H9 (cell line): ENCODE measurements around the gene SLC7A4. TPM values are rescaled to one million over a fixed set of nuclear protein-coding genes. Genes with fewer than 3 reads are reported as not detected.

Source experiments
- DNase-seq: peaks from one replicate; pipeline ENCODE4 v3.0.0-alpha.2; 2017
- H2AFZ ChIP-seq: one replicate; pipeline ENCODE4 v1.6.1; 2013; ENCODE audit warnings: mild to moderate bottlenecking, low read length, control low read depth, moderate library complexity
- H2AK5ac ChIP-seq: 2 replicates; pipeline ENCODE4 v1.6.1; 2013; ENCODE audit warnings: low read length, control low read depth, mixed read lengths; ENCODE audit not compliant: insufficient read length
- H2BK120ac ChIP-seq: one replicate; pipeline ENCODE4 v1.6.1; 2013; ENCODE audit warnings: low read depth, mild to moderate bottlenecking, low read length, control low read depth, inconsistent platforms; ENCODE audit not compliant: poor library complexity, severe bottlenecking
- H2BK12ac ChIP-seq: 2 replicates; pipeline ENCODE4 v1.6.1; 2013; ENCODE audit warnings: low read length, control low read depth, mixed read lengths, low read depth; ENCODE audit not compliant: insufficient read length
- H2BK15ac ChIP-seq: 2 replicates; pipeline ENCODE4 v1.6.1; 2013; ENCODE audit warnings: low read depth, low read length, control low read depth
- H2BK20ac ChIP-seq: one replicate; pipeline ENCODE4 v1.6.1; 2013; ENCODE audit warnings: low read depth, mild to moderate bottlenecking, low read length, control low read depth, inconsistent platforms; ENCODE audit not compliant: poor library complexity, severe bottlenecking
- H2BK5ac ChIP-seq: 2 replicates; pipeline ENCODE4 v1.6.1; 2013; ENCODE audit warnings: low read length, control low read depth, mixed read lengths; ENCODE audit not compliant: insufficient read length
- H3K14ac ChIP-seq: 2 replicates; pipeline ENCODE4 v1.6.1; 2013; ENCODE audit warnings: low read length, control low read depth; ENCODE audit not compliant: insufficient read depth
- H3K18ac ChIP-seq: 2 replicates; pipeline ENCODE4 v1.6.1; 2013; ENCODE audit warnings: low read depth, mild to moderate bottlenecking, mixed read lengths, low read length, control low read depth; ENCODE audit not compliant: insufficient read length
- H3K23ac ChIP-seq: 2 replicates; pipeline ENCODE4 v1.6.1; 2013; ENCODE audit warnings: low read length, control low read depth, mixed read lengths, low read depth; ENCODE audit not compliant: insufficient read length
- H3K23me2 ChIP-seq: 2 replicates; pipeline ENCODE4 v1.6.1; 2013; ENCODE audit warnings: low read depth, mild to moderate bottlenecking, mixed read lengths, low read length, control low read depth; ENCODE audit not compliant: insufficient read length, poor library complexity, severe bottlenecking
- H3K27ac ChIP-seq: 2 replicates; pipeline ENCODE4 v1.5.1; 2013; ENCODE audit warnings: low read length, control low read depth, mixed read lengths, low read depth; ENCODE audit not compliant: insufficient read length
- H3K27me3 ChIP-seq: 2 replicates; pipeline ENCODE4 v1.6.1; 2013; ENCODE audit warnings: low read length, control low read depth, inconsistent platforms; ENCODE audit not compliant: insufficient read depth
- H3K4ac ChIP-seq: 2 replicates; pipeline ENCODE4 v1.6.1; 2013; ENCODE audit warnings: low read depth, mild to moderate bottlenecking, control low read depth, inconsistent platforms, low read length, moderate library complexity
- H3K4me1 ChIP-seq: 2 replicates; pipeline ENCODE4 v1.6.1; 2013; ENCODE audit warnings: low read length, control low read depth, inconsistent platforms; ENCODE audit not compliant: insufficient read depth
- H3K4me2 ChIP-seq: 2 replicates; pipeline ENCODE4 v1.6.1; 2013; ENCODE audit warnings: low read length, control low read depth, mixed read lengths; ENCODE audit not compliant: insufficient read length, insufficient read depth
- H3K56ac ChIP-seq: 2 replicates; pipeline ENCODE4 v1.6.1; 2013; ENCODE audit warnings: low read depth, mild to moderate bottlenecking, mixed read lengths, low read length, control low read depth; ENCODE audit not compliant: insufficient read length
- H3K79me1 ChIP-seq: 2 replicates; pipeline ENCODE4 v1.6.1; 2013; ENCODE audit warnings: low read depth, mild to moderate bottlenecking, moderate library complexity, low read length, control low read depth, inconsistent platforms; ENCODE audit not compliant: insufficient read depth, poor library complexity, severe bottlenecking
- H3K79me2 ChIP-seq: 2 replicates; pipeline ENCODE4 v1.6.1; 2013; ENCODE audit warnings: low read length, control low read depth, inconsistent platforms; ENCODE audit not compliant: insufficient read depth
- H3K9ac ChIP-seq: 2 replicates; pipeline ENCODE4 v1.6.1; 2013; ENCODE audit warnings: low read length, control low read depth, mixed read lengths; ENCODE audit not compliant: insufficient read length; ENCODE audit errors: extremely low read depth
- H3K9me3 ChIP-seq: one replicate; pipeline ENCODE4 v1.6.1; 2013; ENCODE audit warnings: low read depth, low read length, inconsistent platforms; ENCODE audit not compliant: control insufficient read depth
- H3T11ph ChIP-seq: one replicate; pipeline ENCODE4 v1.6.1; 2013; ENCODE audit warnings: mild to moderate bottlenecking, low read length, control low read depth, inconsistent platforms
- H4K20me1 ChIP-seq: one replicate; pipeline ENCODE4 v1.6.1; 2013; ENCODE audit not compliant: control insufficient read depth, insufficient read length, insufficient read depth
- H4K5ac ChIP-seq: 2 replicates; pipeline ENCODE4 v1.6.1; 2013; ENCODE audit warnings: low read depth, mild to moderate bottlenecking, mixed read lengths, low read length, control low read depth; ENCODE audit not compliant: insufficient read length
- H4K8ac ChIP-seq: replicated peaks from 2 replicates; pipeline ENCODE4 v1.6.1; 2013; ENCODE audit warnings: low read length, control low read depth, mixed read lengths, low read depth; ENCODE audit not compliant: insufficient read length
- H4K91ac ChIP-seq: 2 replicates; pipeline ENCODE4 v1.6.1; 2013; ENCODE audit warnings: low read depth, mild to moderate bottlenecking, moderate library complexity, mixed read lengths, low read length, control low read depth; ENCODE audit not compliant: insufficient read length
- H3K27ac Mint-ChIP-seq, 3 experiments: 2 replicates in 2 of 3; 3 replicates in 1 of 3; pipeline ENCODE4 v1.8.0; 2020 to 2021; ENCODE audit warnings: mixed read lengths in 3 of 3, mild to moderate bottlenecking in 1 of 3, moderate library complexity in 1 of 3
- H3K27me3 Mint-ChIP-seq: 2 replicates; pipeline ENCODE4 v1.8.0; 2021; ENCODE audit warnings: low read depth, mild to moderate bottlenecking, moderate library complexity, mixed read lengths
- H3K36me3 Mint-ChIP-seq, 3 experiments: 2 replicates in 2 of 3; 3 replicates in 1 of 3; pipeline ENCODE4 v1.8.0; 2020 to 2021; ENCODE audit warnings: low read depth in 3 of 3, mixed read lengths in 3 of 3; ENCODE audit not compliant: insufficient read depth in 1 of 3
- H3K4me1 Mint-ChIP-seq, 2 experiments: 2 replicates each; pipeline ENCODE4 v1.8.0; 2020; ENCODE audit warnings: mixed read lengths in 2 of 2
- H3K4me3 Mint-ChIP-seq, 2 experiments: 2 replicates in 1 of 2; 3 replicates in 1 of 2; pipeline ENCODE4 v1.8.0; 2020 to 2021; ENCODE audit warnings: mild to moderate bottlenecking in 2 of 2, mixed read lengths in 2 of 2, moderate library complexity in 1 of 2
- H3K9me3 Mint-ChIP-seq, 2 experiments: 2 replicates in 1 of 2; 3 replicates in 1 of 2; pipeline ENCODE4 v1.8.0; 2020; ENCODE audit warnings: mild to moderate bottlenecking in 2 of 2, mixed read lengths in 2 of 2, moderate library complexity in 1 of 2
- WGBS: extraction: QIAGEN DNeasy Blood & Tissue Kit; methylation state at CpG from one replicate; pipeline ENCODE4 v1.1.7; 2013; ENCODE audit warnings: missing lambda C conversion rate, low lambda C conversion rate, mixed read lengths; ENCODE audit not compliant: insufficient read length; ENCODE audit errors: extremely low coverage; 5-methylcytosine and 5-hydroxymethylcytosine counted together
- total RNA-seq: library from RNA; stranded (reverse); gene quantifications from 2 replicates; pipeline ENCODE4 v1.2.1, GENCODE V29; 2021
- TF ChIP-seq, protein P1 (sequence below): fragments of 200-600 bp; sonication (generic); conservative IDR thresholded peaks from 3 replicates; pipeline ENCODE4 v1.8.0; 2021; ENCODE audit warnings: antibody characterized with exemption, mild to moderate bottlenecking

SLC7A4 gene
- total RNA-seq, 1 experiment from 2014 or later, result 0.09 TPM

DNA sequence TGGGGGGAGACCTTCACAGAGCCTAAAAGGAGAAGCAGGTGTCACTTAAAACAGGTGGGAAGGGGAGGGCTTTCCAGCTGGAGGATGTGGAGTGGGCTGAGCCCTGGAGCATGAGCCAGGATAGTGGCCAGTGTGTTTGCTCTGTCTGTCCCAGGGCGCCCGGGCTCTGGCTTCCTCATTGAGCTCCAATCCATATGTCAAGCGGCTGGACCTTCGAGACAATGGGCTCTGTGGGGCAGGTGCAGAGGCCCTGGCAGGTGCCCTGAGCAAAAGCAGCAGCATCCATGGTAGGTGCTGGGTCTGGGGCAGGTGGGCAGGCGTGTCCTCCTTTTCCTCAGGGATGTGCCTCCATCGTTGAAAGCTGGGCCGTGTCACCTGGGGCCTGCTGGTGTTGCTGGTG, 15.4 kb upstream of the SLC7A4 start:
- H4K8ac ChIP-seq, result no peak overlapping the region
- H4K91ac ChIP-seq, result no peak overlapping the region
- no peak overlapping the region for H2BK120ac ChIP-seq
- no peaks in the 10 kb centered on the region for H3K79me1 ChIP-seq
- no peak overlapping the region for H2BK12ac ChIP-seq
- TF ChIP-seq, protein P1, sequence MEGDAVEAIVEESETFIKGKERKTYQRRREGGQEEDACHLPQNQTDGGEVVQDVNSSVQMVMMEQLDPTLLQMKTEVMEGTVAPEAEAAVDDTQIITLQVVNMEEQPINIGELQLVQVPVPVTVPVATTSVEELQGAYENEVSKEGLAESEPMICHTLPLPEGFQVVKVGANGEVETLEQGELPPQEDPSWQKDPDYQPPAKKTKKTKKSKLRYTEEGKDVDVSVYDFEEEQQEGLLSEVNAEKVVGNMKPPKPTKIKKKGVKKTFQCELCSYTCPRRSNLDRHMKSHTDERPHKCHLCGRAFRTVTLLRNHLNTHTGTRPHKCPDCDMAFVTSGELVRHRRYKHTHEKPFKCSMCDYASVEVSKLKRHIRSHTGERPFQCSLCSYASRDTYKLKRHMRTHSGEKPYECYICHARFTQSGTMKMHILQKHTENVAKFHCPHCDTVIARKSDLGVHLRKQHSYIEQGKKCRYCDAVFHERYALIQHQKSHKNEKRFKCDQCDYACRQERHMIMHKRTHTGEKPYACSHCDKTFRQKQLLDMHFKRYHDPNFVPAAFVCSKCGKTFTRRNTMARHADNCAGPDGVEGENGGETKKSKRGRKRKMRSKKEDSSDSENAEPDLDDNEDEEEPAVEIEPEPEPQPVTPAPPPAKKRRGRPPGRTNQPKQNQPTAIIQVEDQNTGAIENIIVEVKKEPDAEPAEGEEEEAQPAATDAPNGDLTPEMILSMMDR, result no peak
- no peak overlapping the region for H3K56ac ChIP-seq
- no peak overlapping the region for H3K23ac ChIP-seq
- H4K5ac ChIP-seq, result no peak overlapping the region
- H2BK15ac ChIP-seq, result no peak overlapping the region
- Mint-ChIP-seq H3K4me3 (no peak overlapping the region), H3K4me1 (peaks cover 31 to 32% of the 10 kb centered on the region in 2 experiments), H3K9me3 (no peaks in the 10 kb centered on the region; a peak in 1 of 5 replicates), H3K27me3 (peaks cover 25% of the 10 kb centered on the region), H3K36me3 (no peaks in the 10 kb centered on the region), H3K27ac (no peak overlapping the region)
- H3K23me2 ChIP-seq, result peaks cover 4% of the 10 kb centered on the region
- H2BK5ac ChIP-seq, result no peak overlapping the region
- H3K4me2 ChIP-seq, result no peak overlapping the region
- H3K14ac ChIP-seq, result no peak overlapping the region
- no peak overlapping the region for H3K18ac ChIP-seq
- no peak overlapping the region for H3K4ac ChIP-seq
- no peaks in the 10 kb centered on the region for H4K20me1 ChIP-seq
- no CpG with 5 or more reads among the region's 7 CpGs for WGBS
- H3K27ac ChIP-seq, result no peak overlapping the region
- no peaks in the 10 kb centered on the region for H3K27me3 ChIP-seq
- no peaks in the 10 kb centered on the region for H3K9me3 ChIP-seq
- no peak overlapping the region for H3K9ac ChIP-seq
- no peak overlapping the region for H2AFZ ChIP-seq
- peaks cover 5% of the 10 kb centered on the region; the same call in 1 of the 2 replicates for H3K4me1 ChIP-seq
- DNase-seq, result no peak
- H3K79me2 ChIP-seq, result no peaks in the 10 kb centered on the region
- no peak overlapping the region for H3T11ph ChIP-seq
- H2AK5ac ChIP-seq, result no peak overlapping the region
- H2BK20ac ChIP-seq, result no peak overlapping the region
